K562 (cell line): ENCODE measurements around the gene CPTP. TPM values are rescaled to one million over a fixed set of nuclear protein-coding genes. Genes with fewer than 3 reads are reported as not detected.

Experiments
- ATAC-seq: fragments of 200-7000 bp; cut with Tn5 transposase; 3 replicates; pipeline ENCODE4 v1.9.1; 2020; ENCODE audit warnings: moderate library complexity
- BruUV-seq: library from RNA; stranded (reverse); fragments of 400-500 nt; replicated peaks from 2 replicates; lab custom pipeline; 2021; lab: Mats Ljungman, UMichigan
- CTCF ChIA-PET: fragments of 300-600 bp; formaldehyde crosslinking; extraction: SDS; loops from one replicate; lab custom pipeline; 2021; ENCODE audit warnings: low intra/inter-chr PET ratio; lab: Yijun Ruan, JAX
- POLR2A ChIA-PET: fragments of 300-600, 350-650 bp; sonication (Branson Sonifier 250); formaldehyde crosslinking; extraction: SDS; loops from one replicate; lab custom pipeline; 2021; ENCODE audit warnings: antibody characterized with exemption, inconsistent platforms; lab: Yijun Ruan, JAX
- DNase-seq, 4 experiments: peaks; one replicate each; pipeline versions ENCODE4 v3.0.0 to v3.0.0-alpha.2; 2011 to 2018; ENCODE audit warnings: low spot score in 3 of 4, mixed read lengths in 3 of 4; ENCODE audit errors: extremely low read depth in 1 of 4
- FAIRE-seq: peaks from 2 replicates; lab custom pipeline; 2011; peaks lifted over from hg19 to GRCh38; lab: Jason Lieb, UNC
- H2AFZ ChIP-seq: 2 replicates; pipeline ENCODE4 v1.6.0; 2011; ENCODE audit warnings: low read depth, low read length, control low read depth, inconsistent platforms
- H3K27ac ChIP-seq: fragments of 200-600 bp; 3 replicates; pipeline ENCODE4 v1.8.0; 2011; ENCODE audit warnings: low read depth, mild to moderate bottlenecking, control low read depth, inconsistent platforms, low read length, moderate library complexity, mixed read lengths; ENCODE audit errors: extremely low read depth
- H3K27me3 ChIP-seq, 2 experiments: fragments of 300-600 bp in 1 of 2; 2 replicates in 1 of 2; 3 replicates in 1 of 2; pipeline versions ENCODE4 v1.6.0 to v1.8.0; 2011; ENCODE audit warnings: inconsistent platforms in 2 of 2, low read length in 2 of 2, mild to moderate bottlenecking in 1 of 2, mixed read lengths in 1 of 2, moderate library complexity in 1 of 2; ENCODE audit not compliant: control insufficient read depth in 2 of 2, insufficient read depth in 2 of 2
- H3K36me3 ChIP-seq: fragments of 300-600 bp; 3 replicates; pipeline ENCODE4 v1.8.0; 2011; ENCODE audit warnings: mild to moderate bottlenecking, low read length, inconsistent platforms; ENCODE audit not compliant: control insufficient read depth, insufficient read depth
- H3K4me1 ChIP-seq, 2 experiments: fragments of 200-600 bp in 1 of 2; replicated peaks in 1 of 2; 2 replicates in 1 of 2; 3 replicates in 1 of 2; pipeline versions ENCODE4 v1.5.1 to v1.8.0; 2011; ENCODE audit warnings: inconsistent platforms in 2 of 2, low read length in 2 of 2, mild to moderate bottlenecking in 1 of 2, mixed read lengths in 1 of 2, moderate library complexity in 1 of 2; ENCODE audit not compliant: control insufficient read depth in 2 of 2, insufficient read depth in 2 of 2
- H3K4me2 ChIP-seq: 2 replicates; pipeline ENCODE4 v1.6.1; 2011; ENCODE audit warnings: low read length, control low read depth, inconsistent platforms, mixed read lengths; ENCODE audit not compliant: insufficient read depth
- H3K4me3 ChIP-seq: fragments of 200-600 bp; sonication (generic), shearing (Covaris generic); 2 replicates; pipeline ENCODE4 v1.5.1; 2016; ENCODE audit warnings: control low read depth, inconsistent platforms
- H3K79me2 ChIP-seq: fragments of 200-600 bp; 3 replicates; pipeline ENCODE4 v1.8.0; 2011; ENCODE audit warnings: low read length, inconsistent platforms; ENCODE audit not compliant: control insufficient read depth, insufficient read depth
- H3K9ac ChIP-seq, 2 experiments: 2 replicates each; pipeline versions ENCODE4 v1.6.0 to v1.6.1; 2011; ENCODE audit warnings: low read depth in 2 of 2, low read length in 2 of 2, control low read depth in 1 of 2, inconsistent platforms in 1 of 2, mild to moderate bottlenecking in 1 of 2, mixed read lengths in 1 of 2; ENCODE audit not compliant: insufficient read depth in 1 of 2
- H3K9me1 ChIP-seq: one replicate; pipeline ENCODE4 v1.6.0; 2011; ENCODE audit warnings: inconsistent platforms, mild to moderate bottlenecking, low read length, moderate library complexity; ENCODE audit not compliant: control insufficient read depth, insufficient read depth
- H3K9me3 ChIP-seq: replicated peaks from 2 replicates; pipeline ENCODE4 v1.5.1; 2011; ENCODE audit warnings: low read depth, low read length, inconsistent platforms; ENCODE audit not compliant: control insufficient read depth, insufficient read depth
- H4K20me1 ChIP-seq: replicated peaks from 2 replicates; pipeline ENCODE4 v1.6.1; 2011; ENCODE audit warnings: low read length, inconsistent platforms, mixed read lengths; ENCODE audit not compliant: control insufficient read depth, insufficient read depth
- BRF1 ChIP-seq: IDR thresholded peaks from 3 replicates; pipeline ENCODE4 v1.6.1; 2011; ENCODE audit warnings: borderline replicate concordance, mild to moderate bottlenecking; ENCODE audit not compliant: insufficient read length; ENCODE audit errors: extremely low read depth
- CREB1 ChIP-seq, 2 experiments: sonication (generic) in 1 of 2; formaldehyde crosslinking in 1 of 2; IDR thresholded peaks; 2 replicates each; pipeline versions ENCODE4 v1.6.1 to v1.8.0; 2012 to 2022; ENCODE audit warnings: inconsistent platforms in 1 of 2, mild to moderate bottlenecking in 1 of 2, missing genetic modification reagents in 1 of 2, moderate library complexity in 1 of 2
- SMARCA4 ChIP-seq: fragments of 450-650 bp; IDR thresholded peaks from 2 replicates; pipeline ENCODE4 v1.6.1; 2016
- TEAD4 ChIP-seq, 2 experiments: sonication (generic) in 1 of 2; formaldehyde crosslinking in 1 of 2; IDR thresholded peaks; 2 replicates each; pipeline versions ENCODE4 v1.6.1 to v1.8.0; 2012 to 2022; ENCODE audit warnings: borderline replicate concordance in 1 of 2, inconsistent platforms in 1 of 2, low read length in 1 of 2, mild to moderate bottlenecking in 1 of 2, missing genetic modification reagents in 1 of 2
- TRIM24 ChIP-seq, 2 experiments: fragments of 450-650 bp; IDR thresholded peaks; 2 replicates each; pipeline ENCODE4 v1.6.1; 2016
- ZBTB7A ChIP-seq: IDR thresholded peaks from 2 replicates; pipeline ENCODE4 v1.6.1; 2011; ENCODE audit warnings: low read depth, mild to moderate bottlenecking, low read length, moderate library complexity, borderline replicate concordance; ENCODE audit not compliant: control insufficient read depth
- ZNF431 ChIP-seq: sonication (generic); formaldehyde crosslinking; IDR thresholded peaks from 2 replicates; pipeline ENCODE4 v1.8.0; 2022; ENCODE audit warnings: mild to moderate bottlenecking, missing genetic modification reagents
- ZNF778 ChIP-seq: fragments of 450-650 bp; formaldehyde crosslinking; IDR thresholded peaks from 2 replicates; pipeline ENCODE4 v1.4.0; 2020; ENCODE audit warnings: mild to moderate bottlenecking, moderate library complexity
- WGBS: fragments of 100-300 bp; shearing (Covaris generic); methylation state at CpG from one replicate; pipeline ENCODE4 v1.1.6; 2016; ENCODE audit warnings: low coverage, mixed read lengths; ENCODE audit not compliant: insufficient coverage; ENCODE audit errors: missing lambda C conversion rate; 5-methylcytosine and 5-hydroxymethylcytosine counted together
- in situ Hi-C: fragments of 300-500 bp; cut with MboI; formaldehyde crosslinking; loops from 4 replicates; pipeline ENCODE4 v1.15.0; 2018; ENCODE audit warnings: inconsistent platforms, mixed read lengths
- intact Hi-C: fragments of 100-400 bp; cut with micrococcal nuclease; formaldehyde crosslinking; loops from 2 replicates; pipeline ENCODE4 v1.14.2; 2022
- polyA plus RNA-seq, 8 experiments: library from polyadenylated mRNA; depleted of rRNA in 4 of 8; stranded (reverse) in 5 of 8; unstranded in 3 of 8; fragments of >200 nt; fragmentation: Nextera tagmentation in 2 of 8; fragmentation: Illumina TruSeq in 1 of 8; extraction: Ambion mirVana in 2 of 8; extraction: Trizol in 1 of 8; gene quantifications; 2 replicates each; pipeline versions ENCODE4 v1.2.1 to v1.2.3, GENCODE V29; 2011 to 2014; ENCODE audit warnings: inconsistent platforms in 1 of 8, missing spikeins in 1 of 8
- total RNA-seq, 7 experiments: library from RNA; depleted of rRNA in 6 of 7; stranded (reverse); fragments of >200 nt in 6 of 7; fragmentation: Illumina TruSeq in 2 of 7; extraction: Trizol in 2 of 7; gene quantifications; 2 replicates each; pipeline versions ENCODE4 v1.2.1 to v1.2.3, GENCODE V29; 2011 to 2021; ENCODE audit warnings: low replicate concordance in 1 of 7
- TF ChIP-seq, protein P1 (sequence below): sonication (generic); formaldehyde crosslinking; IDR thresholded peaks from 2 replicates; pipeline ENCODE4 v1.8.0; 2022; ENCODE audit warnings: missing genetic modification reagents, mild to moderate bottlenecking, borderline replicate concordance
- TF ChIP-seq, protein P2 (sequence below): fragments of 150-350 bp; conservative IDR thresholded peaks from 2 replicates; pipeline ENCODE4 v1.6.1; 2014; ENCODE audit warnings: low read length
- TF ChIP-seq, protein P3 (sequence below): fragments of 250-450 bp; sonication (Bioruptor Pico); IDR thresholded peaks from 2 replicates; pipeline ENCODE4 v1.5.0; 2021; ENCODE audit warnings: mild to moderate bottlenecking, moderate library complexity
- TF ChIP-seq, protein P4 (sequence below): fragments of 450-650 bp; IDR thresholded peaks from 2 replicates; pipeline ENCODE4 v1.6.1; 2014; ENCODE audit warnings: low read depth, mild to moderate bottlenecking, moderate library complexity, borderline replicate concordance

Gene CPTP
- total and polyA plus RNA-seq, 9 of the 15 experiments (the other 6 are each of a cell fraction or from before 2014, with no cell fraction given): 0.11 to 25.8 (median 3.5) TPM

DNA sequence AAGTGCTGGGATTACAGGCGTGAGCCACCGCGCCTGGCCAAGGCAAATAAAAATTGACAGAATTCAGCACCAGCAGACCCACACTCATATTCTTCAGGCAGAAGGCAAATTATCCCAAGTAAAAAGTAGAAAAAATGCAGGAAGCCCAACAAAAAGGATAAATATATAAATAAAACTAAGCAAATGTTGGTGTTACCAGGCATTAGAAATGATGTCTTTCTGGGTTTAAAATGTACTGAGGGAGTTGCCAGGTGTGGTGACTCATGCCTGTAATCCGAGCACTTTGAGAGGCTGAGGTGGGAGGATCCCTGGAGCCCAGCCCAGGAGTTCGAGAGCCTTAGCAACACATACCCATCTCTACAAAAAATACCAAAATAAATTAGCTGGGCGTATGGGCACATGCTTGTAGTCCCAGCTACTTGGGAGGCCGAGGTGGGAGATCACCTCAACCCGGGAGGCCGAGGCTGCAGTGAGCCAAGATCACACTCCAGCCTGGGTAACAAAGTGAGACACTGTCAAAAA, 6.4 kb upstream of the CPTP start:
- no peaks in the 10 kb centered on the region for H3K9me3 ChIP-seq
- ATAC-seq: peak; percentile 85
- H3K27me3 ChIP-seq: no peaks in the 10 kb centered on the region
- no peak overlapping the region for H3K4me3 ChIP-seq
- peaks cover 24% of the 10 kb centered on the region; the same call in 1 of the 2 replicates for H4K20me1 ChIP-seq
- peaks cover 13% of the 10 kb centered on the region for H3K9me1 ChIP-seq
- H3K4me1 ChIP-seq: peaks cover 33 to 86% of the 10 kb centered on the region in 2 experiments
- in situ Hi-C loops (no loop called here), intact Hi-C loops (no loop called here)
- peak; percentile 99 for FAIRE-seq
- POLR2A ChIA-PET: interaction anchor here (0.8 to 4.3 kb wide), 3 partner anchors 7 to 112 kb away, joined by 3 to 30 read pairs (median 3); no protein-coding TSS in a partner anchor
- no peak overlapping the region for H3K4me2 ChIP-seq
- H2AFZ ChIP-seq: no peak overlapping the region
- CTCF ChIA-PET: no interaction called here
- no peak overlapping the region for H3K9ac ChIP-seq
- BruUV-seq: TSS peak; percentile 37
- H3K79me2 ChIP-seq: peaks cover 61% of the 10 kb centered on the region
- peaks cover 86% of the 10 kb centered on the region for H3K36me3 ChIP-seq
- DNase-seq: peak in 1 of 4 experiments; percentile 87
- no peak overlapping the region for H3K27ac ChIP-seq
- 38% methylated on average over 9 of the region's 9 CpGs for WGBS
- TF ChIP-seq, protein P1, sequence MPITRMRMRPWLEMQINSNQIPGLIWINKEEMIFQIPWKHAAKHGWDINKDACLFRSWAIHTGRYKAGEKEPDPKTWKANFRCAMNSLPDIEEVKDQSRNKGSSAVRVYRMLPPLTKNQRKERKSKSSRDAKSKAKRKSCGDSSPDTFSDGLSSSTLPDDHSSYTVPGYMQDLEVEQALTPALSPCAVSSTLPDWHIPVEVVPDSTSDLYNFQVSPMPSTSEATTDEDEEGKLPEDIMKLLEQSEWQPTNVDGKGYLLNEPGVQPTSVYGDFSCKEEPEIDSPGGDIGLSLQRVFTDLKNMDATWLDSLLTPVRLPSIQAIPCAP (CRISPR knock-in tag): no peak
- TF ChIP-seq CREB1 (IDR thresholded peaks at IDR 0.05) (no peak), CREB1 (CRISPR knock-in tag; IDR thresholded peaks at IDR 0.05) (no peak), TRIM24 (IDR thresholded peaks at IDR 0.05) (no peak), BRF1 (no peak), ZBTB7A (no peak), ZNF431 (no peak), ZNF778 (no peak), SMARCA4 (peak; percentile 80), TEAD4 (IDR thresholded peaks at IDR 0.05; ENCODE audit: low read length) (no peak), TEAD4 (CRISPR knock-in tag; IDR thresholded peaks at IDR 0.05; ENCODE audit: borderline replicate concordance) (no peak)
- TF ChIP-seq, protein P2, sequence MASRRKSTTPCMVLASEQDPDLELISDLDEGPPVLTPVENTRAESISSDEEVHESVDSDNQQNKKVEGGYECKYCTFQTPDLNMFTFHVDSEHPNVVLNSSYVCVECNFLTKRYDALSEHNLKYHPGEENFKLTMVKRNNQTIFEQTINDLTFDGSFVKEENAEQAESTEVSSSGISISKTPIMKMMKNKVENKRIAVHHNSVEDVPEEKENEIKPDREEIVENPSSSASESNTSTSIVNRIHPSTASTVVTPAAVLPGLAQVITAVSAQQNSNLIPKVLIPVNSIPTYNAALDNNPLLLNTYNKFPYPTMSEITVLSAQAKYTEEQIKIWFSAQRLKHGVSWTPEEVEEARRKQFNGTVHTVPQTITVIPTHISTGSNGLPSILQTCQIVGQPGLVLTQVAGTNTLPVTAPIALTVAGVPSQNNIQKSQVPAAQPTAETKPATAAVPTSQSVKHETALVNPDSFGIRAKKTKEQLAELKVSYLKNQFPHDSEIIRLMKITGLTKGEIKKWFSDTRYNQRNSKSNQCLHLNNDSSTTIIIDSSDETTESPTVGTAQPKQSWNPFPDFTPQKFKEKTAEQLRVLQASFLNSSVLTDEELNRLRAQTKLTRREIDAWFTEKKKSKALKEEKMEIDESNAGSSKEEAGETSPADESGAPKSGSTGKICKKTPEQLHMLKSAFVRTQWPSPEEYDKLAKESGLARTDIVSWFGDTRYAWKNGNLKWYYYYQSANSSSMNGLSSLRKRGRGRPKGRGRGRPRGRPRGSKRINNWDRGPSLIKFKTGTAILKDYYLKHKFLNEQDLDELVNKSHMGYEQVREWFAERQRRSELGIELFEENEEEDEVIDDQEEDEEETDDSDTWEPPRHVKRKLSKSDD: no peak
- TF ChIP-seq, protein P3, sequence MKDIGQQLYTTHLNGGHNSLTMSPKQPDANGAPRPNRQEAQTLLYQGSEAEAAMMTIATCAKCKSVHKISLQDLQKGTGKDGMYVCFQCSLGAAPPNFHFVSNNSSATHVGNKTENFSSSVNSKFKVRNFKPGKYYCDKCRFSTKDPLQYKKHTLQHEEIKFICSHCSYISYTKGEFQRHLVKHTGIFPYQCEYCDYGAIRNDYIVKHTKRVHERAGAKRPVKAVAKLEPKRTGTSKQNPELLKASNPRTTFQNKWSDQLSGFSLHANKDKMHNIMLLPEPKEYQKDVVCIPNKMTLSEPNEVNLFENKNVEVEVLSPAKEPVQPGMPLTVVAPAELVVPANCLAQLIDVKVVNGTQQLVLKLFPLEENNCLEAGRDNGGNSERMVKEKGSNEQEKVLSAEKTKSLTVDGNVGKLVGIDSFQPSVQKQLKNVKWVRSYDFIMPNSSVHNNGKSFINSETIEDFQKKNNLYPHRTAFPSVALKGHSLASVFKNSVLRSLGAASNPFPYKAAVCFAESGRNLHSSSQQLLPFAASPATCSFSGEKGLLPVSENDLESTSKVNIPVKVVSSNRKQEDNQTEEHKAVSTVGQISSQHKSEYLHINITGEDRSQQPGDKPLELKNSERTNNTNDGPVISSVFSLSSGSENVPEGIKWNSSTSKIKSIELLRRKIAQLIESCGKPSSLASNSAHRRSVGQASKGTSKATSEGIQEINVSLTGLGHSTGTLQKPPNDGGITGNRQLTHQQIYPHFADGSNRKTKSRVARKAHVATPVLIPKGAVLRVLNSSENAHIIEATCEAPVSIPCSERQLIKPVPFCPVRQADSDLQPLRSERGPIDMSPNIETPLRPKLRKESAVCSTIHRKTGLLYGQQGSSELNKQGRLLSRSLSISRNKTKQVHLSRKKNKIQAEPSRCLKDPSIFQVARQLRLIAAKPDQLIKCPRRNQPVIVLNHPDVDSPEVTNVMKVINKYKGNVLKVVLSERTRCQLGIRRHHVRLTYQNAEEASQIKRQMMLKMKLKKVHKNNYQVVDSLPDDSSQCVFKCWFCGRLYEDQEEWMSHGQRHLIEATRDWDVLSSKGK (CRISPR knock-in tag): no peak
- TF ChIP-seq, protein P4, sequence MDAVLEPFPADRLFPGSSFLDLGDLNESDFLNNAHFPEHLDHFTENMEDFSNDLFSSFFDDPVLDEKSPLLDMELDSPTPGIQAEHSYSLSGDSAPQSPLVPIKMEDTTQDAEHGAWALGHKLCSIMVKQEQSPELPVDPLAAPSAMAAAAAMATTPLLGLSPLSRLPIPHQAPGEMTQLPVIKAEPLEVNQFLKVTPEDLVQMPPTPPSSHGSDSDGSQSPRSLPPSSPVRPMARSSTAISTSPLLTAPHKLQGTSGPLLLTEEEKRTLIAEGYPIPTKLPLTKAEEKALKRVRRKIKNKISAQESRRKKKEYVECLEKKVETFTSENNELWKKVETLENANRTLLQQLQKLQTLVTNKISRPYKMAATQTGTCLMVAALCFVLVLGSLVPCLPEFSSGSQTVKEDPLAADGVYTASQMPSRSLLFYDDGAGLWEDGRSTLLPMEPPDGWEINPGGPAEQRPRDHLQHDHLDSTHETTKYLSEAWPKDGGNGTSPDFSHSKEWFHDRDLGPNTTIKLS: no peak
